Activated CD8-positive, alpha-beta memory T cell treated with anti-CD3 and anti-CD28 coated beads, Interleukin-2, amount 50 U/mL, for 4 hours (primary cell): ENCODE results near the gene PABPN1L.

Experiments used
- DNase-seq: peaks from one replicate; pipeline ENCODE4 v3.0.0-alpha.2; 2020

PABPN1L gene

GRCh38 chr16:88844419-88845036 lies 21.9 kb downstream of the PABPN1L start:
- DNase-seq, result no peak

DNA sequence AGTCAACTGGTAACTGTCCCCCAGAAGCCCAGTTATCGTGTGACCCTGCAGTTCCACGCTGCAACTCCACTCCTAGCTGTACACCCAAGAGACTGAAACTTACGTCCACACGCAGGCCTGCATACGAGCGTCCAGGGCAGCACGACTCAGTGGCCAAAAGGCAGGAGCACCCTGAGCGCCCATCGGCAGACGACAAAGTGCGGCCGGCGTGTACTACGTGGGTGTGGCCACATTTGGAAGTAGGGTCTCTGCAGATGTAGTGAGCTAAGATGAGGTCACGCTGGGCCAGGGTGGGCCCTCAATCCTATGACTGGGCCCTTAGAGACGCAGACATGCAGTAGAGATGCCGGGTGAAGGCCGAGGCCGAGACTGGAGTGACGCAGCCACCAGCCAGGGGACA lies 23.2 kb downstream of the PABPN1L start:
- no peak for DNase-seq

DNA sequence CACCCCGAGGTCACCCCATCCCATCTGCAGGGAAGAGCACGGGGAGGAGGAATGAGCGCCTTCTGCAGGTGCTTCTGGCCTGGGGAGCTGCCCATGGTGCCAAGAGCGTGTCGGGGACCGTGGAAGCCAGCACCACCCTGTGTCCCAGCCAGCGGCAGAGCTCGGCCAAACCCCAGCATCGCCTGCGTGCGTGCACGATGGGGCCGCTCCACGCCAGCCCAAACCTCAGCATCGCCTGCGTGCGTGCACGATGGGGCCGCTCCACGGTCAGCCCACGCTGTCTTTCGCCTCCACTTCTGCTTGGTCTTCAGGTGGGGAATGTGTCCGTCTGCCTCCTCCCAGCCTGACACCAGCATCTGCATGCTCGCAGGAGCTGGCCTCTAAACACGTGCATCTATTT lies 23.7 kb downstream of the PABPN1L start:
- no peak for DNase-seq

DNA sequence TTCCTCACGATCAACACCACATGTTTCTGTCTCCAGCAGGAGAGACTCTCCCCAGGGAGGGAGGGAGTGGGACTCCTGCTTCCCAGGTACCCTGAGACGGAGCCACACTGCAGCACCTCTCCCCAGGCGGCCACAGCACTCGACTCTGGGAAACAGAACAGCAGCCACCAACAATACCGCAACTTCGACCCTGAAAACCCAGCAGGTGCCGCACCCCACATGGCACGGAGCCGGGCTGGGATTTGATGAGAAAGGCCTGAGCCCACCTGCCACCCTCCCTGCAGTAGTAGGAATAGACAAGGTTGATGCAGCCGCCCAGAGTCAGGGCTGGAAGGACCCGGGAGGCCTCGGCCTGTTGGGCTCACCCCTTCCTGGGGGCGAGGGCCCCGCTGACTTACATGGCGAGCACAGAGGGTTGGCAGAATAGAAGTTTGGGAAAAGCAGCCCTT lies 24.1 kb downstream of the PABPN1L start:
- DNase-seq, result no peak

DNA sequence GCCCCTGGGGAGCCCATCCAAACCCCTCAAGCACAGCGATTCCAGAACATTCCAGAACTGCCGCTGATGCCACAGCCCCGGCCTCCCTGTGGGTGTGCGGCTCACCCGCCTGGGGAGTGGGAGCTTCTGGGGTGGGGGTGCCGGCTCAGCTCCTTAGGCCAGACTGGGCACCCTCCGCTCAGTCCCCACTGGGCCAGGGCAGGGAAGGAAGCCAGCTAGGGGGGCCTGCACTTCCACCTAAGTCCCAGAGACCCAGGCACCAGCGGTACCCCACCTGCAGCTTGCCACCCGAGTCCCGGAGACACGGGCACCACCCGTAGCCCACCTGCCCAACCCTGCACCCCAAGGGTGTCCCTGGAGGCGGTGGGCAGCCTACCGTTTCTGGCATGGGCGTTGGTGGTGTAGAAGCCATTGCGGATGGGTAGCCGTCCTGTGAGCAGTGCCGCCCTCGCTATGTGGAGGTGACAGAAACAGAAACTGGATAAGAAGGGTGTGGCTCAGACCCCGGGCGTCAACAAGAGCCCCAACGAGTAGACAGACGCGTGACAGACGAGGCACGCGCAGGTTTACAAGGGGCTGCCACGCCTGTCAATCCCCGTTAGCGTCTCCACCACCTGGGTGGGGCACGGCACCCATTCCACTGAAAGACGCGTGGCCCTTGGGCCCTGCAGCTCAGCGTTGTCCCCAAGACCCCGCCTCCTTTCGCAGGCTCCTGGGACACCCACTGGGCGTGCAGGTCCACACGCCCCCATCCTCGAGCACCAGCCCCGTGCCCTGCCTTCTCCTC lies 24.7 kb downstream of the PABPN1L start:
- DNase-seq, result no peak

DNA sequence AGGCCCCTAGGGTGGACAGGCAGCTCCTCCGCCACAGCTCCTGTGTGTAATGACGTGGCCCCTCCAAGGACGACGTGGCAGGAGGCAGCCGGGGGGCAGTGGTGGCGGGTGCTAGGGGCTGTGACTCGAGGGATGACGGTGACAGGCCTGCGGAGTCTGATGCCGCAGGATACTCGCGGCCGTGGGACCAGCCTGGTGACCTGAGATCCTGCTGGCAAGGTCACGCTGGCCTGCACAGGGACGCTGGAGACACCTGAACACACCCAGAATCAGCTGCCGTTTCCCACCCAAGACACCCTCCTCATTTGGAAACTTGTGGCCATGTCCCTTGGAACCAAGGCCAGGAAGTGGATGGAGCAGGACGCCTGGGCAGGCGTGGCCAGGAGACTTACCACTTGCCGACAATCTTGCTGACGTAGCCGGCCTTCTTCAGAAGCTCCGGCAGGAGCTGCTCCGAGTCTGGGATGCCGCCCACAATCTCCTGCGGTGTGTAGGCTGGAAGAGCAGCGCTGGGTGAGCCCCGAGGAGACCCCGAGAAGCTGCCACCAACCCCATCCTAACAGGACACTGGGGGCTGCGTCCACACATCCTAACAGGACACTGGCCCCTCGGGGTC lies 25.8 kb downstream of the PABPN1L start:
- DNase-seq, result no peak

DNA sequence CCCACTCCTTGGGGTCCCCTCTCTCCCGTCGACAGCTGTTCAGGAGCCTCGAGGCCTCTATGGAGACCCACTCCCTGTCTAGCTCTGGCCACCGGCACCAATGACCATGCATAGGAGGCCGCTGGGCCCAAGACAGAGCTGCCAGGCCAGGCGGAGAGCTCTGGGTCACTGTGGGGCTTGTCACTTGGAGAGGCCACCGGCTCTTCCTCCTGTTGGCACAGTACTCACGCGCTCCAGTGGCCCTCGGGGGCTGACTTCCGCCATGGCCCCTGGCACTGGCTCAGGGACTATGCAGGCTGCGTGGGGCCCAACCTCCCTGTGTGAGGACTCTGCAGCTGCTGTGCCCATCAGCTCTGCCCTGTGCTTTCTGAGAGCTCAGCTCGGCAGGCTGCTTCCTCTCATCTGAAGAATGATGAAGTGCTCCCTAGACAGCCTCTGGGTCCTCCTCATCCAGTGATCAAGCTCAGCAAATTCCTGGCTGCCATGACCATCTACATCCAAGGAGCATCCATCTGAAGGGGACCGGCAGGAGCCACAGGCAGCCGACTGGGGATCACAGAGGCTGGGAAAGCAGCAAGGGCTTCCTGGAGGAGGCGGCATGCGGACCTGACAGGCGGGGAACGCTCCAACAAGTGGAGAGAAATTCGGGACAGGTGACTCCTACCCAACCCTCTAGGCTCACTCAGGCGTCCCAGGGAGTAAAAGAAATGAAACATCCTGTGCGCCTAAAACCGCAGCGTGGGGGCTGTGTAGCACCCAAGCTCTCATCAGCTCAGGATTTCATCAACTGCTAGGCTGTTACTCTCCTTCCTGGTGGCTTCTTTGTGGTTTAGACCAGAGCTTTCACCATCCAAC lies 26.5 kb downstream of the PABPN1L start:
- no peak for DNase-seq

DNA sequence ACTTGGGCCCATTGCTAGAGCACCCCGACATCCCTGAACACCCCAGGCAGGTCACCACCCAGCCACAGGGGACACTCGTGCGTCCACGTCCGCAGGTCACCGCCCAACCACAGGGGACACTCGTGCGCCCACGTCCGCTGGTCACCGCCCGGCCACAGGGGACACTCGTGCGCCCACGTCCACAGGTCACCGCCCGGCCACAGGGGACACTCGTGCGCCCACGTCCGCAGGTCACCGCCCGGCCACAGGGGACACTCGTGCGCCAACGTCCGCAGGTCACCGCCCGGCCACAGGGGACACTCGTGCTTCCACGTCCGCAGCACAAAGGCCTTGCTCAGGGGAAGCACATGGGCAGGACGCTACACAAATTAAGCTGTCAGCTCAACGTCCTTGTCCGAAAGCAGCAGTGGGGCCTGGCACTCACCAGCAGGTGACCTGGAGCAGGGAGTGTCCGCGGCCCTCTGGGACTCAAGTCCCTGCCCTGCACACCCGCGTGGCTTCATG lies 27.4 kb downstream of the PABPN1L start:
- DNase-seq, result no peak

DNA sequence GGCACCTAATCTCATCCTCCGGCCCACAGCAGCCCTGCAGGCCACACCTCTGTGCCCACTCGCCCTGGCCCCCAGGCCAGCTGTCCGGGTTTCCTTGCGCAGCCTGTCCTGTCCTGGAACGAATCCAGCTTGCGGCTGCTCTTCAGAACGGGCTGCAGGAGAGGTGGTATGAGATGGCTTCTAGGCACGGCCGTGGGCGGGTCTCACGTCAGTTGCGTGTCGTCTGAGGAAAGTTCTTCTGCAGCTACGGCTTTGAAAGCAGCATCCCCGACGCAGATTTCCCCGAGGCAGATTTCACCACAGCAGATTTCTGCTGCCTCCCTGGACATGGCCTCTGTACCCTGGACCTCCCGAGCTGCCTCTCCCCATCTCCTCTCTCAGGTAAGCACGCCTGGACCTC lies 27.9 kb downstream of the PABPN1L start:
- no peak for DNase-seq

DNA sequence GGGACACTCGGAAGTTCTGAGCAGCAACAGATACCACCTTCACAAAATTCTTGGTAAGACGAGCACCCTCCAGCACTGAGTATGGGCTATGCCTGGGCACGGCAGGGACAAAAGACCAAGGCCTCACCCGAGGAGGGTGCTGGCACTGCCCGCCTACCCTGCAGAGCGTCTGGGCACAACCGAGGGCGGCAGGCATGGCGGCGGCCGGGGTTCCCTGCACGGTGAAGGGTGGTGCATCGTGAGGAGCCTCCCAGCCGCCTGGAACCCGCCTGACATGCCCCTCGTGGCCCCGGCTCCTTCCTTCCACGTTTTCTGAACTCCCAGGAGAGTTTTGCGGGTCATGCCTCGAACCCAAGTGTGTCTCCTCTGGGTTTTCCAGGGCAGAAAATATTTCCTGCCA lies 28.7 kb downstream of the PABPN1L start:
- DNase-seq, result no peak

GRCh38 chr16:88836791-88837190 lies 29.7 kb downstream of the PABPN1L start:
- no peak for DNase-seq

- no peak for DNase-seq
Observed at GRCh38 chr16:88835818-88836217, 30.6 kb downstream of the PABPN1L start.

DNA sequence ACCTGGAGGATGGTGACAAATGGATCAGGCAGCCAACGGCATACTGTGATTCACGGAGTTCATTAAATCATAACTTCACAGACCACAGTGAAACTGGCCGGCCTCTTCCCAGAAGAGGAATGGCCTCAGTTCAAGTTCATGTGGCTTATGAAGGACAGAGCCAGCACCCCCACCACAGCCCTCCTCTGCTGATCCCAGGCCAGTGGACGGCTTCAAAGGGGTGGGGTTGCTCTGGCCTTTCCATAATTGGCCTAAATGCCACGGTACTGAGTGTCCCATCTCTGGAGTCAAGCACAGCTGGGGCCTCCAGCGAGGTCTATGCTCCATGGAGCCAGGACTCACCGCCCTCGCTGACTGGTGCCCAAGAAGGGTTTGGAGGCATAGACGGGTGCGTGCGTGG lies 31.1 kb downstream of the PABPN1L start:
- no peak for DNase-seq

- no peak for DNase-seq
Observed at GRCh38 chr16:88834670-88835069, 31.8 kb downstream of the PABPN1L start.

- DNase-seq, result no peak
Observed at GRCh38 chr16:88833086-88833485, 33.4 kb downstream of the PABPN1L start.

DNA sequence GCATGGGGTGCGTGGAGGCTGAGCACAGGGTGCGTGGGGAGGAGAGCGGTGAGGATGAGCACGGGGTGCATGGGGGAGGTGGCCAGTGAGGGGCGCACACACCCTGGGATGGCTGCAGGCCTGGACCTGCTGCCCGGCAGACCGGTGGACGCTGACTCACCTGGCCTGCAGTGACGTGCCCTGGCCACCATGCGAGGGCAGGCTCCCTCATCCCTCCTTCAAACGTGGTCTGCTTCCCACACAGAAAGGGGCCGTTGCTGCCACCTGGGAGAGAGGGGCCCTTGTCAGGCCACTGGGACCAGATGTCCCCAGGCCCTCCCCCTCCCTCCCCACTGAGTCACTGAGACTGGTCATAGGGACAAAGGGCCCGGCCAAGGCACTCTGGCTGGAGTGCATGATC lies 34.6 kb downstream of the PABPN1L start:
- no peak for DNase-seq

DNA sequence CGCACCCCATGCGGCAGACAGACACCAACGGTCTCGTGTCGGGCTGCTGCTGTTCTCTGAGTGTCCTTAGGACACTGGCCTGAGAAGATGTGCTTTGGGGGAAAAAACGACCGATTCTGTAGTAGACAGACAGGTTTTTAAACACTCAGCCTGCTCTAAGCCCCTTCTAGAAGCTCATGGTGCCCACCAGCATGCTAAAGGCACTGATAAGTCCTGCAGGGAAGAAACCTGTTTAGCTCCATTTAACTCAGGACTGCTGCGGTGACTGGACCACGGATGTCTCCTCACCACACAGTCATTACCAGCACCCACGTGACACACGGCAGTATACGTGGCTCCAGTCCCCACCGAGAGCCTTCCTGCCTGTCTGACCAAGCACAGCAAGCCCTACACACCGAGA lies 35.7 kb downstream of the PABPN1L start:
- DNase-seq, result no peak

GRCh38 chr16:88830258-88830657 lies 36.2 kb downstream of the PABPN1L start:
- no peak for DNase-seq

DNA sequence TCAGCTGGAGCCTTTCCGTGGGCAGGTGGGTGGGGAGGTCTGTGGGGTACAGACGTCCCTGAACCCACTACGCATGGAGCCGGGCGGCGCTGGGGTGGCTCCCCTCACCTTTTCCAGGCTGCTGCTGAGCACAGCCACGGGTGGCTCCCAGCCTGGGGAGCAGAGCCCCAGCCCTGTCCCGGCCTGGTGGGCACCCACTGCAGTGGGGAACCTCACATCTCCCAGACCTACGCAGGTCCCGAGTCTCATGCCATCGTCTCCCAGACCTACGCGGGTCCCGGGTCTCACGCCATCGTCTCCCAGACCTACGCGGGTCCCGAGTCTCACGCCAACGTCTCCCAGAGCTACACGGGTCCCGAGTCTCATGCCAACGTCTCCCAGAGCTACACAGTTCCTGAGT lies 37.7 kb downstream of the PABPN1L start:
- no peak for DNase-seq

DNA sequence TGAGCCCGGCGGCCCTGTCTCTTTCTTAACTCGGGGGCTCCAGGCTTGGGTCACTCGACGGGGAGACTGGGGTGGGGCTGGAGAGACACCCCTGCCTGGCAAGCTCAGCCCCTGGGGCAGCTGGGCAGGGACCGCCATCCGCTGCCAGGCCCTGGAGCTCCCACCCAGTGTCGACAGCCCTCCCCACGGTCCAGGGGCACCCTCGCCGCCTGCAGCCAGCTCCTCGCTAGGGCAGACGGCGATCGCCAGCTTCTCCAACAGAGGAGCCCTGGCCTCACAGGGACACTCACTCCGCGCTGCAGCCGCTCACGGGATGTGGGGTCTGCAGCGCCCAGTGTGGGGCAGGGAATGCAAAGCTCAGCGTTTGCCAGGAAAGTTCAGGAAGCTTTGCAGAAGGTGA lies 38.7 kb downstream of the PABPN1L start:
- DNase-seq, result no peak

DNA sequence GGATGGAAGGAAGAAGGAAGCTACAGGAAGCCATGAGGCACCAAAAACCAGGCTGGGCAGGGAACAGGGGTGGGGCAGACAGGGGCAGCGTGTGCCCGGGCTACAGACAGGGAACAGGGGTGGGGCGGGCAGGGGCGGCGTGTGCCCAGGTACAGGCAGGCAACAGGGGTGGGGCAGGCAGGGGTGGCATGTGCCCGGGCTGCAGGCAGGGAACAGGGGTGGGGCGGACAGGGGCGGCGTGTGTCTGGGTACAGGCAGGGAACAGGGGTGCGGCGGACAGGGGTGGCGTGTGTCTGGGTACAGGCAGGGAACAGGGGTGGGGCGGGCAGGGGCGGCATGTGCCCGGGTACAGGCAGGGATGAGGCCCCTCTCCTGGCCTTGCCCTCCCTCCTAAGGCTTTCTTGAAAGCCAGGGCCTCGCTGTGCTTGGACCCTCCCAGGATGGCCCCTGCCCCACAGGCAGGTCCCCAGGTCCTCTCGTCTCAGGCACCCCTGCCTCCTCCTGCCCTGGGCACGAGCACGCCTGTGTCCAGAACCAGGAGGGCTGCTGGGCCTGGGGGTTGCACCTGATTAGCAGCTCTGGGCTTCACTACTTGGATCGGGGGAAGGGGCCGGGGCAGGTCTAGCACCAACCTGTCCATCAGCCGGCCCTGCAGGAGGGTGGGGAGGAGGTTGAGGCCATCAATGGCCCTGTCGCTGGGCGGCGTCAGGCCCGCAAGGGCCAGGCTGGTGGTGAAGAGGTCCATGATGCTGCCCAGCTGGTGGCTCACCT lies 40.2 kb downstream of the PABPN1L start:
- no peak for DNase-seq

- no peak for DNase-seq
Observed at GRCh38 chr16:88825146-88825545, 41.3 kb downstream of the PABPN1L start.
